WTC11 (cell line): Measurements from ENCODE around the gene NRG2. TPM values are rescaled to one million over a fixed set of nuclear protein-coding genes. Genes with fewer than 3 reads are reported as not detected.

Experiments used
- ATAC-seq: fragments of 200-7000 bp; cut with Tn5 transposase; 2 replicates; pipeline ENCODE4 v1.10.0; 2021; ENCODE audit warnings: mild to moderate bottlenecking, moderate library complexity
- CTCF ChIA-PET: fragments of 300-600 bp; sonication (Branson Sonifier 250); formaldehyde crosslinking; loops from one replicate; lab custom pipeline; 2021; ENCODE audit warnings: antibody characterized with exemption; lab: Charles Lee
- POLR2A ChIA-PET: fragments of 350-600 bp; sonication (Branson Sonifier 250); formaldehyde crosslinking; loops from one replicate; lab custom pipeline; 2021; ENCODE audit warnings: antibody characterized with exemption; lab: Charles Lee
- DNase-seq: peaks from one replicate; pipeline ENCODE4 v3.0.0; 2021; ENCODE audit warnings: low spot score
- H3K27ac Mint-ChIP-seq: 2 replicates; pipeline ENCODE4 v1.8.0; 2021; ENCODE audit warnings: mixed read lengths
- H3K27me3 Mint-ChIP-seq: 2 replicates; pipeline ENCODE4 v1.8.0; 2021; ENCODE audit warnings: low read depth, mild to moderate bottlenecking, moderate library complexity, mixed read lengths
- H3K36me3 Mint-ChIP-seq: 2 replicates; pipeline ENCODE4 v1.8.0; 2021; ENCODE audit warnings: mixed read lengths
- H3K4me1 Mint-ChIP-seq: 2 replicates; pipeline ENCODE4 v1.8.0; 2022; ENCODE audit warnings: mixed read lengths
- H3K4me3 Mint-ChIP-seq: 2 replicates; pipeline ENCODE4 v1.8.0; 2021; ENCODE audit warnings: mild to moderate bottlenecking, moderate library complexity, mixed read lengths
- H3K9me3 Mint-ChIP-seq: 2 replicates; pipeline ENCODE4 v1.8.0; 2021; ENCODE audit warnings: mixed read lengths
- ATF2 ChIP-seq: sonication (generic); formaldehyde crosslinking; IDR thresholded peaks from 2 replicates; pipeline ENCODE4 v1.8.1; 2022; ENCODE audit warnings: low read depth, missing genetic modification reagents, borderline replicate concordance
- CREB1 ChIP-seq: sonication (generic); formaldehyde crosslinking; IDR thresholded peaks from 2 replicates; pipeline ENCODE4 v1.8.0; 2023; ENCODE audit warnings: mild to moderate bottlenecking, missing genetic modification reagents
- CREM ChIP-seq: sonication (generic); formaldehyde crosslinking; IDR thresholded peaks from 2 replicates; pipeline ENCODE4 v1.8.1; 2022; ENCODE audit warnings: mild to moderate bottlenecking, missing genetic modification reagents, moderate library complexity
- FOXP4 ChIP-seq: sonication (generic); formaldehyde crosslinking; IDR thresholded peaks from 2 replicates; pipeline ENCODE4 v1.8.0; 2022; ENCODE audit warnings: mild to moderate bottlenecking, missing genetic modification reagents
- GABPB1 ChIP-seq: sonication (generic); formaldehyde crosslinking; IDR thresholded peaks from 2 replicates; pipeline ENCODE4 v1.8.1; 2023; ENCODE audit warnings: mild to moderate bottlenecking, missing genetic modification reagents
- IRF1 ChIP-seq: sonication (generic); formaldehyde crosslinking; IDR thresholded peaks from 2 replicates; pipeline ENCODE4 v1.8.0; 2023; ENCODE audit warnings: missing genetic modification reagents
- NFATC4 ChIP-seq: fragments of 250-450 bp; sonication (Bioruptor Pico); IDR thresholded peaks from 2 replicates; pipeline ENCODE4 v1.9.0; 2021; ENCODE audit warnings: mild to moderate bottlenecking
- PRDM15 ChIP-seq: sonication (generic); formaldehyde crosslinking; IDR thresholded peaks from 2 replicates; pipeline ENCODE4 v1.8.0; 2022; ENCODE audit warnings: missing genetic modification reagents
- RORB ChIP-seq: fragments of 250-450 bp; sonication (Bioruptor Pico); IDR thresholded peaks from 2 replicates; pipeline ENCODE4 v1.9.0; 2021; ENCODE audit warnings: mild to moderate bottlenecking
- TEAD1 ChIP-seq: sonication (generic); formaldehyde crosslinking; IDR thresholded peaks from 2 replicates; pipeline ENCODE4 v1.8.0; 2022; ENCODE audit warnings: mild to moderate bottlenecking, missing genetic modification reagents
- USF2 ChIP-seq: sonication (generic); formaldehyde crosslinking; IDR thresholded peaks from 2 replicates; pipeline ENCODE4 v1.8.1; 2023; ENCODE audit warnings: mild to moderate bottlenecking, missing genetic modification reagents, moderate library complexity
- ZBTB43 ChIP-seq: sonication (generic); formaldehyde crosslinking; IDR thresholded peaks from 2 replicates; pipeline ENCODE4 v1.8.1; 2023; ENCODE audit warnings: mild to moderate bottlenecking, missing genetic modification reagents
- ZNF232 ChIP-seq: sonication (generic); formaldehyde crosslinking; IDR thresholded peaks from 2 replicates; pipeline ENCODE4 v1.8.0; 2022; ENCODE audit warnings: mild to moderate bottlenecking, missing genetic modification reagents
- ZNF263 ChIP-seq: sonication (generic); formaldehyde crosslinking; IDR thresholded peaks from 2 replicates; pipeline ENCODE4 v1.8.1; 2022; ENCODE audit warnings: low read depth, mild to moderate bottlenecking, moderate library complexity, missing genetic modification reagents
- ZNF425 ChIP-seq: fragments of 250-450 bp; sonication (Bioruptor Pico); conservative IDR thresholded peaks from 2 replicates; pipeline ENCODE4 v1.9.0; 2021; ENCODE audit warnings: mild to moderate bottlenecking
- total RNA-seq: library from RNA; stranded (reverse); gene quantifications from 3 replicates; pipeline ENCODE4 v1.2.3, GENCODE V29; 2021

The NRG2 gene
- total RNA-seq, 1 experiment from 2014 or later, result 0.44 TPM

GRCh38 chr5:140038373-140038957 is 4.6 kb downstream of the NRG2 start (continued):
- no peak for TF ChIP-seq GABPB1 (CRISPR knock-in tag)

GRCh38 chr5:140037012-140037411 is 6.1 kb downstream of the NRG2 start:
- POLR2A ChIA-PET, result no interaction called here
- TF ChIP-seq ZBTB43 (no peak), FOXP4 (CRISPR knock-in tag) (no peak), CREM (no peak), TEAD1 (CRISPR knock-in tag) (no peak), CREB1 (CRISPR knock-in tag) (no peak), ZNF263 (no peak), PRDM15 (CRISPR knock-in tag) (no peak), RORB (CRISPR knock-in tag) (no peak), USF2 (CRISPR knock-in tag) (no peak), NFATC4 (no peak), ZNF425 (CRISPR knock-in tag) (no peak), ATF2 (no peak), IRF1 (CRISPR knock-in tag) (no peak), ZNF232 (no peak)
- TF ChIP-seq, all 79 proteins: peak for 0
- CTCF ChIA-PET, result interaction anchor here (0.7 to 1.5 kb wide), 2 partner anchors 69 to 109 kb away, joined by 4 read pairs; no protein-coding TSS in a partner anchor
- no peak overlapping the region for H3K4me3 Mint-ChIP-seq
- H3K27me3 Mint-ChIP-seq, result peaks cover 94% of the 10 kb centered on the region
- no peaks in the 10 kb centered on the region for H3K36me3 Mint-ChIP-seq
- DNase-seq (no peak), ATAC-seq (no peak)
- no peaks in the 10 kb centered on the region for H3K9me3 Mint-ChIP-seq
- peaks cover 14% of the 10 kb centered on the region for H3K4me1 Mint-ChIP-seq
- no peak overlapping the region for H3K27ac Mint-ChIP-seq
